K562 (cell line): Measurements from ENCODE around the gene SLC40A1. TPM values are rescaled to one million over a fixed set of nuclear protein-coding genes. Genes with fewer than 3 reads are reported as not detected.

Source experiments
- ATAC-seq: fragments of 200-7000 bp; cut with Tn5 transposase; 3 replicates; pipeline ENCODE4 v1.9.1; 2020; ENCODE audit warnings: moderate library complexity
- BruUV-seq: library from RNA; stranded (reverse); fragments of 400-500 nt; replicated peaks from 2 replicates; lab custom pipeline; 2021; lab: Mats Ljungman, UMichigan
- CTCF ChIA-PET: fragments of 300-600 bp; formaldehyde crosslinking; extraction: SDS; loops from one replicate; lab custom pipeline; 2021; ENCODE audit warnings: low intra/inter-chr PET ratio; lab: Yijun Ruan, JAX
- POLR2A ChIA-PET: fragments of 300-600, 350-650 bp; sonication (Branson Sonifier 250); formaldehyde crosslinking; extraction: SDS; loops from one replicate; lab custom pipeline; 2021; ENCODE audit warnings: antibody characterized with exemption, inconsistent platforms; lab: Yijun Ruan, JAX
- DNase-seq, 4 experiments: peaks; one replicate each; pipeline versions ENCODE4 v3.0.0 to v3.0.0-alpha.2; 2011 to 2018; ENCODE audit warnings: low spot score in 3 of 4, mixed read lengths in 3 of 4; ENCODE audit errors: extremely low read depth in 1 of 4
- FAIRE-seq: peaks from 2 replicates; lab custom pipeline; 2011; peaks lifted over from hg19 to GRCh38; lab: Jason Lieb, UNC
- H2AFZ ChIP-seq: 2 replicates; pipeline ENCODE4 v1.6.0; 2011; ENCODE audit warnings: low read depth, low read length, control low read depth, inconsistent platforms
- H3K27ac ChIP-seq: fragments of 200-600 bp; 3 replicates; pipeline ENCODE4 v1.8.0; 2011; ENCODE audit warnings: low read depth, mild to moderate bottlenecking, control low read depth, inconsistent platforms, low read length, moderate library complexity, mixed read lengths; ENCODE audit errors: extremely low read depth
- H3K27me3 ChIP-seq, 2 experiments: fragments of 300-600 bp in 1 of 2; 2 replicates in 1 of 2; 3 replicates in 1 of 2; pipeline versions ENCODE4 v1.6.0 to v1.8.0; 2011; ENCODE audit warnings: inconsistent platforms in 2 of 2, low read length in 2 of 2, mild to moderate bottlenecking in 1 of 2, mixed read lengths in 1 of 2, moderate library complexity in 1 of 2; ENCODE audit not compliant: control insufficient read depth in 2 of 2, insufficient read depth in 2 of 2
- H3K36me3 ChIP-seq: fragments of 300-600 bp; 3 replicates; pipeline ENCODE4 v1.8.0; 2011; ENCODE audit warnings: mild to moderate bottlenecking, low read length, inconsistent platforms; ENCODE audit not compliant: control insufficient read depth, insufficient read depth
- H3K4me1 ChIP-seq, 2 experiments: fragments of 200-600 bp in 1 of 2; replicated peaks in 1 of 2; 2 replicates in 1 of 2; 3 replicates in 1 of 2; pipeline versions ENCODE4 v1.5.1 to v1.8.0; 2011; ENCODE audit warnings: inconsistent platforms in 2 of 2, low read length in 2 of 2, mild to moderate bottlenecking in 1 of 2, mixed read lengths in 1 of 2, moderate library complexity in 1 of 2; ENCODE audit not compliant: control insufficient read depth in 2 of 2, insufficient read depth in 2 of 2
- H3K4me2 ChIP-seq: 2 replicates; pipeline ENCODE4 v1.6.1; 2011; ENCODE audit warnings: low read length, control low read depth, inconsistent platforms, mixed read lengths; ENCODE audit not compliant: insufficient read depth
- H3K4me3 ChIP-seq: fragments of 200-600 bp; sonication (generic), shearing (Covaris generic); 2 replicates; pipeline ENCODE4 v1.5.1; 2016; ENCODE audit warnings: control low read depth, inconsistent platforms
- H3K79me2 ChIP-seq: fragments of 200-600 bp; 3 replicates; pipeline ENCODE4 v1.8.0; 2011; ENCODE audit warnings: low read length, inconsistent platforms; ENCODE audit not compliant: control insufficient read depth, insufficient read depth
- H3K9ac ChIP-seq, 2 experiments: 2 replicates each; pipeline versions ENCODE4 v1.6.0 to v1.6.1; 2011; ENCODE audit warnings: low read depth in 2 of 2, low read length in 2 of 2, control low read depth in 1 of 2, inconsistent platforms in 1 of 2, mild to moderate bottlenecking in 1 of 2, mixed read lengths in 1 of 2; ENCODE audit not compliant: insufficient read depth in 1 of 2
- H3K9me1 ChIP-seq: one replicate; pipeline ENCODE4 v1.6.0; 2011; ENCODE audit warnings: inconsistent platforms, mild to moderate bottlenecking, low read length, moderate library complexity; ENCODE audit not compliant: control insufficient read depth, insufficient read depth
- H3K9me3 ChIP-seq: replicated peaks from 2 replicates; pipeline ENCODE4 v1.5.1; 2011; ENCODE audit warnings: low read depth, low read length, inconsistent platforms; ENCODE audit not compliant: control insufficient read depth, insufficient read depth
- H4K20me1 ChIP-seq: replicated peaks from 2 replicates; pipeline ENCODE4 v1.6.1; 2011; ENCODE audit warnings: low read length, inconsistent platforms, mixed read lengths; ENCODE audit not compliant: control insufficient read depth, insufficient read depth
- CEBPB ChIP-seq: fragments of 450-650 bp; IDR thresholded peaks from 2 replicates; pipeline ENCODE4 v1.6.1; 2016; ENCODE audit warnings: missing genetic modification characterization, missing compliant biosample characterization
- KLF13 ChIP-seq: fragments of 450-650 bp; IDR thresholded peaks from 2 replicates; pipeline ENCODE4 v1.6.1; 2016; ENCODE audit warnings: missing genetic modification characterization, low read depth, mild to moderate bottlenecking, missing compliant biosample characterization, moderate library complexity, borderline replicate concordance
- RBBP5 ChIP-seq: fragments of 200-600 bp; sonication (generic); IDR thresholded peaks from 2 replicates; pipeline ENCODE4 v1.6.1; 2012; ENCODE audit warnings: borderline replicate concordance, mild to moderate bottlenecking, low read length, control low read depth, inconsistent platforms; ENCODE audit not compliant: insufficient read depth, poor library complexity, severe bottlenecking
- ZNF449 ChIP-seq: fragments of 250-450 bp; sonication (Bioruptor Pico); IDR thresholded peaks from 2 replicates; pipeline ENCODE4 v1.8.0; 2022; ENCODE audit warnings: moderate library complexity, mild to moderate bottlenecking, inconsistent platforms
- WGBS: fragments of 100-300 bp; shearing (Covaris generic); methylation state at CpG from one replicate; pipeline ENCODE4 v1.1.6; 2016; ENCODE audit warnings: low coverage, mixed read lengths; ENCODE audit not compliant: insufficient coverage; ENCODE audit errors: missing lambda C conversion rate; 5-methylcytosine and 5-hydroxymethylcytosine counted together
- in situ Hi-C: fragments of 300-500 bp; cut with MboI; formaldehyde crosslinking; loops from 4 replicates; pipeline ENCODE4 v1.15.0; 2018; ENCODE audit warnings: inconsistent platforms, mixed read lengths
- intact Hi-C: fragments of 100-400 bp; cut with micrococcal nuclease; formaldehyde crosslinking; loops from 2 replicates; pipeline ENCODE4 v1.14.2; 2022
- polyA plus RNA-seq, 8 experiments: library from polyadenylated mRNA; depleted of rRNA in 4 of 8; stranded (reverse) in 5 of 8; unstranded in 3 of 8; fragments of >200 nt; fragmentation: Nextera tagmentation in 2 of 8; fragmentation: Illumina TruSeq in 1 of 8; extraction: Ambion mirVana in 2 of 8; extraction: Trizol in 1 of 8; gene quantifications; 2 replicates each; pipeline versions ENCODE4 v1.2.1 to v1.2.3, GENCODE V29; 2011 to 2014; ENCODE audit warnings: inconsistent platforms in 1 of 8, missing spikeins in 1 of 8
- total RNA-seq, 7 experiments: library from RNA; depleted of rRNA in 6 of 7; stranded (reverse); fragments of >200 nt in 6 of 7; fragmentation: Illumina TruSeq in 2 of 7; extraction: Trizol in 2 of 7; gene quantifications; 2 replicates each; pipeline versions ENCODE4 v1.2.1 to v1.2.3, GENCODE V29; 2011 to 2021; ENCODE audit warnings: low replicate concordance in 1 of 7

The SLC40A1 gene
- total and polyA plus RNA-seq, 9 of the 15 experiments (the other 6 are each of a cell fraction or from before 2014, with no cell fraction given): 42.2 to 95.9 (median 54.9) TPM

GRCh38 chr2:189556526-189556925 is 24.1 kb downstream of the SLC40A1 start (continued):
- no peak for TF ChIP-seq ZNF449 (CRISPR knock-in tag)
- TF ChIP-seq KLF13: no peak

GRCh38 chr2:189555232-189555631 is 25.4 kb downstream of the SLC40A1 start:
- CTCF ChIA-PET: no interaction called here
- Histone ChIP-seq H4K20me1 (no peaks in the 10 kb centered on the region), H3K79me2 (no peaks in the 10 kb centered on the region), H3K4me2 (no peak overlapping the region), H3K27ac (no peak overlapping the region), H3K4me3 (no peak overlapping the region), H3K9ac (no peak overlapping the region), H2AFZ (no peak overlapping the region), H3K27me3 (no peaks in the 10 kb centered on the region), H3K4me1 (peaks cover 0 to 8% of the 10 kb centered on the region in 2 experiments; a peak in 3 of 5 replicates)
- DNase-seq: no peak
- TF ChIP-seq CEBPB (tag) (peak; percentile 28; the same call in 1 of the 2 replicates), RBBP5 (no peak)
- TF ChIP-seq, all 486 proteins: peak for 1
- intact Hi-C loops: no loop called here
- in situ Hi-C loops: no loop called here
- Histone ChIP-seq H3K36me3 (peaks cover 6% of the 10 kb centered on the region; the same call in 1 of the 3 replicates), H3K9me1 (no peaks in the 10 kb centered on the region), H3K9me3 (no peaks in the 10 kb centered on the region)
- BruUV-seq: no TSS peak
- POLR2A ChIA-PET: interaction anchor here (1.5 kb wide), 1 partner anchor 91 kb away, joined by 3 read pairs; no protein-coding TSS in a partner anchor
- ATAC-seq (no peak), FAIRE-seq (no peak)
- 24% methylated on average over 2 of the region's 2 CpGs for WGBS
